HEK293 (cell line): ENCODE data around the gene MCFD2.

Source experiments
- CTCF ChIA-PET: fragments of 350-600 bp; formaldehyde crosslinking; extraction: SDS; loops from one replicate; lab custom pipeline; 2021; ENCODE audit warnings: antibody characterized with exemption; lab: Yijun Ruan, JAX
- POLR2A ChIA-PET: fragments of 300-600 bp; formaldehyde crosslinking; extraction: SDS; loops from one replicate; lab custom pipeline; 2020; ENCODE audit warnings: antibody characterized with exemption, inconsistent platforms; lab: Yijun Ruan, JAX
- H3K27ac ChIP-seq: fragments of 200-500 bp; sonication (Bioruptor generic); 2 replicates; pipeline ENCODE4 v1.5.1; 2014; ENCODE audit warnings: low read depth, low read length, control low read depth, inconsistent platforms; ENCODE audit errors: extremely low read depth
- H3K36me3 ChIP-seq, 2 experiments: fragments of 200-500 bp in 1 of 2; sonication (Bioruptor generic) in 1 of 2; 1 replicate in 1 of 2; 2 replicates in 1 of 2; pipeline ENCODE4 v1.5.1; 2014 to 2017; ENCODE audit warnings: inconsistent platforms in 2 of 2, low read length in 2 of 2; ENCODE audit not compliant: control insufficient read depth in 2 of 2, insufficient read depth in 1 of 2
- H3K4me1 ChIP-seq: fragments of 200-500 bp; sonication (Bioruptor generic); 2 replicates; pipeline ENCODE4 v1.5.1; 2014; ENCODE audit warnings: mild to moderate bottlenecking, low read length, inconsistent platforms; ENCODE audit not compliant: control insufficient read depth, insufficient read depth
- H3K4me3 ChIP-seq: 2 replicates; pipeline ENCODE4 v1.5.1; 2011; ENCODE audit warnings: low read depth, mild to moderate bottlenecking, control low read depth, low read length, moderate library complexity
- H3K9me3 ChIP-seq: fragments of 200-500 bp; sonication (Bioruptor generic); 2 replicates; pipeline ENCODE4 v1.5.1; 2014; ENCODE audit warnings: low read depth, low read length, inconsistent platforms; ENCODE audit not compliant: control insufficient read depth, insufficient read depth
- EGR2 ChIP-seq: fragments of 450-650 bp; formaldehyde crosslinking; IDR thresholded peaks from 2 replicates; pipeline ENCODE4 v1.5.1; 2016; ENCODE audit warnings: low read depth, missing biosample characterization, missing genetic modification characterization
- IKZF3 ChIP-seq: fragments of 450-650 bp; IDR thresholded peaks from 2 replicates; pipeline ENCODE4 v1.5.0; 2018; ENCODE audit warnings: missing biosample characterization, mild to moderate bottlenecking, missing genetic modification characterization, moderate library complexity
- RBAK ChIP-seq: fragments of 450-650 bp; formaldehyde crosslinking; IDR thresholded peaks from 2 replicates; pipeline ENCODE4 v1.5.1; 2016; ENCODE audit warnings: missing biosample characterization, missing genetic modification characterization
- SETDB1 ChIP-seq: IDR thresholded peaks from one replicate; pipeline ENCODE4 v1.6.1; 2017; ENCODE audit warnings: mild to moderate bottlenecking, low read length, moderate library complexity, mixed read lengths; ENCODE audit not compliant: insufficient read length
- ZBTB17 ChIP-seq: fragments of 450-650 bp; formaldehyde crosslinking; IDR thresholded peaks from 2 replicates; pipeline ENCODE4 v1.5.1; 2016; ENCODE audit warnings: missing biosample characterization, missing genetic modification characterization
- ZFP69B ChIP-seq: fragments of 450-650 bp; formaldehyde crosslinking; IDR thresholded peaks from 2 replicates; pipeline ENCODE4 v1.5.1; 2016; ENCODE audit warnings: missing biosample characterization, missing genetic modification characterization
- ZNF114 ChIP-seq: fragments of 450-650 bp; formaldehyde crosslinking; IDR thresholded peaks from 2 replicates; pipeline ENCODE4 v1.5.0; 2017; ENCODE audit warnings: missing biosample characterization, missing genetic modification characterization
- ZNF133 ChIP-seq: fragments of 450-650 bp; formaldehyde crosslinking; IDR thresholded peaks from 2 replicates; pipeline ENCODE4 v1.5.1; 2016; ENCODE audit warnings: missing biosample characterization, missing genetic modification characterization
- ZNF157 ChIP-seq: fragments of 450-650 bp; formaldehyde crosslinking; IDR thresholded peaks from 2 replicates; pipeline ENCODE4 v1.5.1; 2016; ENCODE audit warnings: missing biosample characterization, missing genetic modification characterization
- ZNF239 ChIP-seq: fragments of 450-650 bp; formaldehyde crosslinking; IDR thresholded peaks from 2 replicates; pipeline ENCODE4 v1.5.1; 2016; ENCODE audit warnings: missing biosample characterization, missing genetic modification characterization
- ZNF24 ChIP-seq: fragments of 450-650 bp; formaldehyde crosslinking; IDR thresholded peaks from 2 replicates; pipeline ENCODE4 v1.5.1; 2016; ENCODE audit warnings: missing biosample characterization, missing genetic modification characterization
- ZNF248 ChIP-seq: fragments of 450-650 bp; formaldehyde crosslinking; IDR thresholded peaks from 2 replicates; pipeline ENCODE4 v1.5.1; 2017; ENCODE audit warnings: missing biosample characterization, missing genetic modification characterization
- ZNF335 ChIP-seq: fragments of 450-650 bp; formaldehyde crosslinking; conservative IDR thresholded peaks from 2 replicates; pipeline ENCODE4 v1.5.1; 2016; ENCODE audit warnings: missing biosample characterization, missing genetic modification characterization
- ZNF366 ChIP-seq: fragments of 450-650 bp; formaldehyde crosslinking; conservative IDR thresholded peaks from 2 replicates; pipeline ENCODE4 v1.5.1; 2016; ENCODE audit warnings: missing biosample characterization, missing genetic modification characterization
- ZNF37A ChIP-seq: fragments of 450-650 bp; IDR thresholded peaks from 2 replicates; pipeline ENCODE4 v1.5.1; 2018; ENCODE audit warnings: missing biosample characterization, missing genetic modification characterization
- ZNF423 ChIP-seq: fragments of 450-650 bp; formaldehyde crosslinking; IDR thresholded peaks from 2 replicates; pipeline ENCODE4 v1.5.1; 2016; ENCODE audit warnings: missing biosample characterization, missing genetic modification characterization
- ZNF521 ChIP-seq: fragments of 450-650 bp; formaldehyde crosslinking; IDR thresholded peaks from 2 replicates; pipeline ENCODE4 v1.5.1; 2017; ENCODE audit warnings: missing biosample characterization, mild to moderate bottlenecking, missing genetic modification characterization
- ZNF621 ChIP-seq: fragments of 450-650 bp; formaldehyde crosslinking; IDR thresholded peaks from 2 replicates; pipeline ENCODE4 v1.5.1; 2017; ENCODE audit warnings: missing biosample characterization, missing genetic modification characterization
- ZNF626 ChIP-seq: fragments of 450-650 bp; sonication (Bioruptor Pico); formaldehyde crosslinking; IDR thresholded peaks from 2 replicates; pipeline ENCODE4 v1.5.1; 2018; ENCODE audit warnings: missing biosample characterization, missing genetic modification characterization, inconsistent platforms
- ZNF670 ChIP-seq: fragments of 450-650 bp; formaldehyde crosslinking; IDR thresholded peaks from 2 replicates; pipeline ENCODE4 v1.5.1; 2016; ENCODE audit warnings: missing biosample characterization, missing genetic modification characterization, low read depth
- ZNF76 ChIP-seq: fragments of 450-650 bp; formaldehyde crosslinking; IDR thresholded peaks from 2 replicates; pipeline ENCODE4; 2016; ENCODE audit warnings: low read depth, missing biosample characterization, missing genetic modification characterization, borderline replicate concordance
- ZNF777 ChIP-seq: fragments of 450-650 bp; formaldehyde crosslinking; IDR thresholded peaks from 2 replicates; pipeline ENCODE4 v1.5.1; 2017; ENCODE audit warnings: missing biosample characterization, missing genetic modification characterization, borderline replicate concordance
- TF ChIP-seq, protein P1 (sequence below): fragments of 450-650 bp; formaldehyde crosslinking; conservative IDR thresholded peaks from 2 replicates; pipeline ENCODE4 v1.5.1; 2016; ENCODE audit warnings: low read depth, missing biosample characterization, missing genetic modification characterization
- TF ChIP-seq, protein P2 (sequence below): fragments of 450-650 bp; formaldehyde crosslinking; IDR thresholded peaks from 2 replicates; pipeline ENCODE4 v1.5.1; 2017; ENCODE audit warnings: missing biosample characterization, missing genetic modification characterization
- TF ChIP-seq, protein P3 (sequence below): fragments of 450-650 bp; formaldehyde crosslinking; IDR thresholded peaks from 2 replicates; pipeline ENCODE4 v1.5.1; 2017; ENCODE audit warnings: missing biosample characterization, missing genetic modification characterization
- TF ChIP-seq, protein P4 (sequence below): sonication (generic); formaldehyde crosslinking; IDR thresholded peaks from 2 replicates; pipeline ENCODE4 v1.8.1; 2022; ENCODE audit warnings: mild to moderate bottlenecking, moderate library complexity, missing genetic modification reagents
- TF ChIP-seq, protein P5 (sequence below): fragments of 450-650 bp; formaldehyde crosslinking; IDR thresholded peaks from 2 replicates; pipeline ENCODE4 v1.5.1; 2016; ENCODE audit warnings: missing biosample characterization, missing genetic modification characterization

Gene MCFD2

DNA sequence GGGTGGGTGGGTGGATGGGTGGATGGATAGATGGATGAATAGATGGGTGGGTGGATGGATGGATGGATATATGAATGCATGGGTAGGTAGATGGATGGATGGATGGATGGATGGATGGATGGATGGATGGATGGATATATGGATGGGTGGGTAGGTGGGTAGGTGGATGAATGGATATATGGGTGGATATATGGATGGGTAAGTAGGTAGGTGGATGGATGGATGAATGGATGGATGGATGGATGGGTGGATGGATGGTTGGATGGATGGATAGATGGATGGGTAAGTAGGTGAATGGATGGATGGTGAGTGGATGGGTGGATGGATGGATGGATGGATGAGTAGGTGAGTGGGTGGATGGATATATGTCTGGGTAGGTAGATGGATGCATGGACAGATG is 36.1 kb downstream of the MCFD2 start (continued):
- no peak for TF ChIP-seq ZNF239 (tag by site-specific recombination)
- TF ChIP-seq ZNF366 (tag by site-specific recombination): peak; percentile 96
- peak; percentile 87 for TF ChIP-seq ZBTB17 (tag by site-specific recombination)
- no peak for TF ChIP-seq SETDB1
- no peak for TF ChIP-seq IKZF3 (tag by site-specific recombination)
- TF ChIP-seq EGR2 (tag by site-specific recombination): peak; percentile 87
- no peak for TF ChIP-seq ZFP69B (tag by site-specific recombination)
- TF ChIP-seq ZNF114 (tag by site-specific recombination): no peak
- no peak for TF ChIP-seq ZNF626 (tag by site-specific recombination)
- TF ChIP-seq, protein P1, sequence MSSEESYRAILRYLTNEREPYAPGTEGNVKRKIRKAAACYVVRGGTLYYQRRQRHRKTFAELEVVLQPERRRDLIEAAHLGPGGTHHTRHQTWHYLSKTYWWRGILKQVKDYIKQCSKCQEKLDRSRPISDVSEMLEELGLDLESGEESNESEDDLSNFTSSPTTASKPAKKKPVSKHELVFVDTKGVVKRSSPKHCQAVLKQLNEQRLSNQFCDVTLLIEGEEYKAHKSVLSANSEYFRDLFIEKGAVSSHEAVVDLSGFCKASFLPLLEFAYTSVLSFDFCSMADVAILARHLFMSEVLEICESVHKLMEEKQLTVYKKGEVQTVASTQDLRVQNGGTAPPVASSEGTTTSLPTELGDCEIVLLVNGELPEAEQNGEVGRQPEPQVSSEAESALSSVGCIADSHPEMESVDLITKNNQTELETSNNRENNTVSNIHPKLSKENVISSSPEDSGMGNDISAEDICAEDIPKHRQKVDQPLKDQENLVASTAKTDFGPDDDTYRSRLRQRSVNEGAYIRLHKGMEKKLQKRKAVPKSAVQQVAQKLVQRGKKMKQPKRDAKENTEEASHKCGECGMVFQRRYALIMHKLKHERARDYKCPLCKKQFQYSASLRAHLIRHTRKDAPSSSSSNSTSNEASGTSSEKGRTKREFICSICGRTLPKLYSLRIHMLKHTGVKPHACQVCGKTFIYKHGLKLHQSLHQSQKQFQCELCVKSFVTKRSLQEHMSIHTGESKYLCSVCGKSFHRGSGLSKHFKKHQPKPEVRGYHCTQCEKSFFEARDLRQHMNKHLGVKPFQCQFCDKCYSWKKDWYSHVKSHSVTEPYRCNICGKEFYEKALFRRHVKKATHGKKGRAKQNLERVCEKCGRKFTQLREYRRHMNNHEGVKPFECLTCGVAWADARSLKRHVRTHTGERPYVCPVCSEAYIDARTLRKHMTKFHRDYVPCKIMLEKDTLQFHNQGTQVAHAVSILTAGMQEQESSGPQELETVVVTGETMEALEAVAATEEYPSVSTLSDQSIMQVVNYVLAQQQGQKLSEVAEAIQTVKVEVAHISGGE (tag by site-specific recombination): no peak
- TF ChIP-seq ZNF76 (tag by site-specific recombination): no peak
- TF ChIP-seq ZNF423 (tag by site-specific recombination): no peak

DNA sequence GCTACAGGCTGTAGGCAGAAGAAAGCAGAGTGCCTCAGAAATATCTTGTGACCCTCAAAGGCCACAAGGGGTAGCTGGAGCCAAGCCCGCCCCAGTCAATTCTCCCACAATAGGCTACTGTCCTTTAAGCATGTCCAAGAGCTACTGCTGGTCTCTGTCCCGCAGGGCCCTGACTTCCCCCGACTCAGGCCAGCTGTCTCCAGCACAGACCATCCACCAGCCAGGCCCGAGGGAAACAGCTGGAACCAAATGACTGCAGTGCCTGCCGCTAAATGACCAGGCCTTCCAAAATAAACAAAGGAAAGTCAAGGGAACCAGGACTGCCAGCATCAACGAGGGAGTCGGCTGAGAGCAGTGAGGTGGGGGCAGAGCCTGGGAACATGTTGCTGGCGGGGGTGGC is 36.7 kb downstream of the MCFD2 start:
- ChIA-PET POLR2A (no interaction called here), CTCF (no interaction called here)
- H3K4me3 ChIP-seq: no peak overlapping the region
- H3K4me1 ChIP-seq: peaks cover 2% of the 10 kb centered on the region
- H3K9me3 ChIP-seq: no peaks in the 10 kb centered on the region
- TF ChIP-seq ZNF366 (tag by site-specific recombination) (no peak), ZNF777 (tag by site-specific recombination) (no peak), ZNF248 (no peak), ZNF335 (tag by site-specific recombination) (no peak)
- TF ChIP-seq, protein P2, sequence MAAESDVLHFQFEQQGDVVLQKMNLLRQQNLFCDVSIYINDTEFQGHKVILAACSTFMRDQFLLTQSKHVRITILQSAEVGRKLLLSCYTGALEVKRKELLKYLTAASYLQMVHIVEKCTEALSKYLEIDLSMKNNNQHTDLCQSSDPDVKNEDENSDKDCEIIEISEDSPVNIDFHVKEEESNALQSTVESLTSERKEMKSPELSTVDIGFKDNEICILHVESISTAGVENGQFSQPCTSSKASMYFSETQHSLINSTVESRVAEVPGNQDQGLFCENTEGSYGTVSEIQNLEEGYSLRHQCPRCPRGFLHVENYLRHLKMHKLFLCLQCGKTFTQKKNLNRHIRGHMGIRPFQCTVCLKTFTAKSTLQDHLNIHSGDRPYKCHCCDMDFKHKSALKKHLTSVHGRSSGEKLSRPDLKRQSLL (tag by site-specific recombination): no peak
- H3K27ac ChIP-seq: no peak overlapping the region
- no peaks in the 10 kb centered on the region for H3K36me3 ChIP-seq

DNA sequence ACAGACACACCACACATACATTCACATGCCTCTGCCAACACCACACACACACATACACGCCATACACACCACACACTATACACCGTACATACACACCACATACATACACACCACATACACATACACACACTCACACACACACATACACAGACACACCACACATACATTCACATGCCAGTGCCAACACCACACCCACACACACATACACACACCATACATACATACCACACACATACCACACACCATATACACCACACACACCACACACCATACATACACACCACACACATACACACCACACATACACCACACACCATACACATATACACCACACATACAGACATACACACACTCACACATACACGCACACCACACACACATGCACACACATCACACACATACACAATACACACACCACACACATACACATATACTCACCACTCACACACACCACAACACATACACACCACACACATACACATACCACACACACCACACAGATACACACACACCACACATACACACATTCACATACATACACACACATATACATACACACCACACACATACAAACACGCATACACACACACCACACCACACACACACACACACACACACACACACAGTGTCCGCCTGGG is 37.2 kb downstream of the MCFD2 start:
- ChIA-PET CTCF (no interaction called here), POLR2A (no interaction called here)
- TF ChIP-seq RBAK (tag by site-specific recombination) (0 out of 2 replicates have a peak, but pooled peaks have one; percentile 15), ZNF133 (0 out of 2 replicates have a peak, but pooled peaks have one; percentile 34), ZNF248 (no peak), ZNF157 (0 out of 2 replicates have a peak, but pooled peaks have one; percentile 21), ZNF37A (tag by site-specific recombination) (no peak), ZNF114 (tag by site-specific recombination) (0 out of 2 replicates have a peak, but pooled peaks have one; percentile 21), ZNF621 (tag by site-specific recombination) (no peak), ZNF24 (no peak), ZNF670 (peak; percentile 86; the same call in 1 of the 2 replicates), ZNF521 (0 out of 2 replicates have a peak, but pooled peaks have one; percentile 70)
- TF ChIP-seq, protein P3, sequence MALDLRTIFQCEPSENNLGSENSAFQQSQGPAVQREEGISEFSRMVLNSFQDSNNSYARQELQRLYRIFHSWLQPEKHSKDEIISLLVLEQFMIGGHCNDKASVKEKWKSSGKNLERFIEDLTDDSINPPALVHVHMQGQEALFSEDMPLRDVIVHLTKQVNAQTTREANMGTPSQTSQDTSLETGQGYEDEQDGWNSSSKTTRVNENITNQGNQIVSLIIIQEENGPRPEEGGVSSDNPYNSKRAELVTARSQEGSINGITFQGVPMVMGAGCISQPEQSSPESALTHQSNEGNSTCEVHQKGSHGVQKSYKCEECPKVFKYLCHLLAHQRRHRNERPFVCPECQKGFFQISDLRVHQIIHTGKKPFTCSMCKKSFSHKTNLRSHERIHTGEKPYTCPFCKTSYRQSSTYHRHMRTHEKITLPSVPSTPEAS (tag by site-specific recombination): peak; percentile 63
- TF ChIP-seq, protein P4, sequence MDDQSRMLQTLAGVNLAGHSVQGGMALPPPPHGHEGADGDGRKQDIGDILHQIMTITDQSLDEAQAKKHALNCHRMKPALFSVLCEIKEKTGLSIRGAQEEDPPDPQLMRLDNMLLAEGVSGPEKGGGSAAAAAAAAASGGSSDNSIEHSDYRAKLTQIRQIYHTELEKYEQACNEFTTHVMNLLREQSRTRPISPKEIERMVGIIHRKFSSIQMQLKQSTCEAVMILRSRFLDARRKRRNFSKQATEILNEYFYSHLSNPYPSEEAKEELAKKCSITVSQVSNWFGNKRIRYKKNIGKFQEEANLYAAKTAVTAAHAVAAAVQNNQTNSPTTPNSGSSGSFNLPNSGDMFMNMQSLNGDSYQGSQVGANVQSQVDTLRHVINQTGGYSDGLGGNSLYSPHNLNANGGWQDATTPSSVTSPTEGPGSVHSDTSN (CRISPR knock-in tag): no peak
- TF ChIP-seq, protein P5, sequence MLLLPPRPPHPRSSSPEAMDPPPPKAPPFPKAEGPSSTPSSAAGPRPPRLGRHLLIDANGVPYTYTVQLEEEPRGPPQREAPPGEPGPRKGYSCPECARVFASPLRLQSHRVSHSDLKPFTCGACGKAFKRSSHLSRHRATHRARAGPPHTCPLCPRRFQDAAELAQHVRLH (tag by site-specific recombination): no peak

More for the DNA sequence above, 37.2 kb downstream of the MCFD2 start:
- Histone ChIP-seq H3K4me1 (peaks cover 7% of the 10 kb centered on the region), H3K9me3 (no peaks in the 10 kb centered on the region), H3K4me3 (no peak overlapping the region), H3K27ac (no peak overlapping the region), H3K36me3 (no peaks in the 10 kb centered on the region)
